NOMO-1 treated with DMSO at 0.1 percent for 48 hours (cell line): ENCODE measurements around the gene ENTPD5.
"Not testable (repeated sequence)": the region's sequence is repeated elsewhere in the genome, so short reads cannot be mapped to it uniquely, and the experiment has no call there.

Experiments
- DNase-seq: peaks from one replicate; lab custom pipeline; 2025; ENCODE audit not compliant: unreplicated experiment; lab: John Stamatoyannopoulos, UW

The ENTPD5 gene

GRCh38 chr14:73945159-73945670, 73.9 kb downstream of the ENTPD5 start:
- no peak for DNase-seq

GRCh38 chr14:73944432-73945158, 74.5 kb downstream of the ENTPD5 start:
- DNase-seq = no peak

GRCh38 chr14:73943083-73943482, 76.0 kb downstream of the ENTPD5 start:
- DNase-seq = peak; percentile 81

- DNase-seq = no peak
Measured at GRCh38 chr14:73942180-73942579, 76.9 kb downstream of the ENTPD5 start.

- DNase-seq = no peak
Measured at GRCh38 chr14:73937012-73937411, 82.1 kb downstream of the ENTPD5 start.

GRCh38 chr14:73936548-73936947, 82.5 kb downstream of the ENTPD5 start:
- no peak for DNase-seq

GRCh38 chr14:73935666-73936065, 83.4 kb downstream of the ENTPD5 start:
- peak; percentile 0 for DNase-seq

- no peak for DNase-seq
Measured at GRCh38 chr14:73924337-73924736, 94.8 kb downstream of the ENTPD5 start.

- not testable (repeated sequence) for DNase-seq
Measured at GRCh38 chr14:73919457-73919856, 99.6 kb downstream of the ENTPD5 start.

- no peak for DNase-seq
Measured at GRCh38 chr14:73916324-73916723, 102.8 kb downstream of the ENTPD5 start.

GRCh38 chr14:73913256-73913655, 105.8 kb downstream of the ENTPD5 start:
- no peak for DNase-seq

- no peak for DNase-seq
Measured at GRCh38 chr14:73909681-73910080, 109.4 kb downstream of the ENTPD5 start.
